Measurements from ENCODE around the gene CAPN3. TPM values are rescaled to one million over a fixed set of nuclear protein-coding genes. Genes with fewer than 3 reads are reported as not detected.

Gene CAPN3
- total and polyA plus RNA-seq, 5 donors, result 6.8 to 11.4 (median 7.6) TPM

GRCh38 chr15:42392309-42393024, 33.2 kb downstream of the CAPN3 start:
- WGBS, result 89% methylated on average over 11 of the region's 11 CpGs
- H3K4me1 ChIP-seq (ENCODE audit: control insufficient read depth, insufficient read depth, low read length), result peaks cover 3% of the 10 kb centered on the region
- no peak overlapping the region for H3K27ac ChIP-seq (ENCODE audit: low read length)
- H3K9me3 ChIP-seq (ENCODE audit: control insufficient read depth, low read length), result no peaks in the 10 kb centered on the region
- H3K27me3 ChIP-seq (ENCODE audit: control insufficient read depth, insufficient read depth), result no peaks in the 10 kb centered on the region
- ATAC-seq, result peak in 1 of 2 donors; percentile 39
- no peak for DNase-seq
- intact Hi-C loops (cut with DNase I), result no loop called here
- no peak overlapping the region for H3K4me3 ChIP-seq (ENCODE audit: low read length)

DNA sequence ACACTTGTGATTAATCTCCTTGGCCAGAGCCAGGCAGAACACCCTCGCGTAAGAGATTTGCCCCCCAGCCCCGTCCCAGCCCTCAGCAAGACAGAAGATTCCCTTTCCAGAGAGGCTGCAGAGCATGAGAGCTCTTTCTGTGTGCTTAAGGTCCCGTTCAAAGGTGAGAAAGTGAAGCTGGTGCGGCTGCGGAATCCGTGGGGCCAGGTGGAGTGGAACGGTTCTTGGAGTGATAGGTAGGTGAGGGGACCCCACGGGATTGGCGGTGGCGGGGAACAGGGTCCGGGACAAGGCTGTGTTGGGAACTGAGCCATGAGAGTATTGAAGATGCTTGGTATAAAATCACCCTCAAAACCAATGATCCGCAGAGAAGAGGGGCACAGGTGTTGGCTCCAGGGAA, 34.8 kb downstream of the CAPN3 start:
- Histone ChIP-seq H3K4me1 (ENCODE audit: control insufficient read depth, insufficient read depth, low read length) (no peaks in the 10 kb centered on the region), H3K27me3 (ENCODE audit: control insufficient read depth, insufficient read depth) (no peaks in the 10 kb centered on the region), H3K9me3 (ENCODE audit: control insufficient read depth, low read length) (no peaks in the 10 kb centered on the region), H3K4me3 (ENCODE audit: low read length) (no peak overlapping the region), H3K27ac (ENCODE audit: low read length) (no peak overlapping the region)
- intact Hi-C loops (cut with DNase I), result no loop called here
- no peak for DNase-seq
- no peak for ATAC-seq
- WGBS, result 88% methylated on average over 13 of the region's 13 CpGs

- Histone ChIP-seq H3K4me1 (ENCODE audit: control insufficient read depth, insufficient read depth, low read length) (no peaks in the 10 kb centered on the region), H3K27ac (ENCODE audit: low read length) (no peak overlapping the region), H3K4me3 (ENCODE audit: low read length) (no peak overlapping the region), H3K9me3 (ENCODE audit: control insufficient read depth, low read length) (no peaks in the 10 kb centered on the region), H3K27me3 (ENCODE audit: control insufficient read depth, insufficient read depth) (no peaks in the 10 kb centered on the region)
- no peak for ATAC-seq
- WGBS, result 74% methylated on average over 1 of the region's 1 CpG
- DNase-seq, result no peak
- intact Hi-C loops (cut with DNase I), result no loop called here
Measured at GRCh38 chr15:42395838-42396237, 36.5 kb downstream of the CAPN3 start.

DNA sequence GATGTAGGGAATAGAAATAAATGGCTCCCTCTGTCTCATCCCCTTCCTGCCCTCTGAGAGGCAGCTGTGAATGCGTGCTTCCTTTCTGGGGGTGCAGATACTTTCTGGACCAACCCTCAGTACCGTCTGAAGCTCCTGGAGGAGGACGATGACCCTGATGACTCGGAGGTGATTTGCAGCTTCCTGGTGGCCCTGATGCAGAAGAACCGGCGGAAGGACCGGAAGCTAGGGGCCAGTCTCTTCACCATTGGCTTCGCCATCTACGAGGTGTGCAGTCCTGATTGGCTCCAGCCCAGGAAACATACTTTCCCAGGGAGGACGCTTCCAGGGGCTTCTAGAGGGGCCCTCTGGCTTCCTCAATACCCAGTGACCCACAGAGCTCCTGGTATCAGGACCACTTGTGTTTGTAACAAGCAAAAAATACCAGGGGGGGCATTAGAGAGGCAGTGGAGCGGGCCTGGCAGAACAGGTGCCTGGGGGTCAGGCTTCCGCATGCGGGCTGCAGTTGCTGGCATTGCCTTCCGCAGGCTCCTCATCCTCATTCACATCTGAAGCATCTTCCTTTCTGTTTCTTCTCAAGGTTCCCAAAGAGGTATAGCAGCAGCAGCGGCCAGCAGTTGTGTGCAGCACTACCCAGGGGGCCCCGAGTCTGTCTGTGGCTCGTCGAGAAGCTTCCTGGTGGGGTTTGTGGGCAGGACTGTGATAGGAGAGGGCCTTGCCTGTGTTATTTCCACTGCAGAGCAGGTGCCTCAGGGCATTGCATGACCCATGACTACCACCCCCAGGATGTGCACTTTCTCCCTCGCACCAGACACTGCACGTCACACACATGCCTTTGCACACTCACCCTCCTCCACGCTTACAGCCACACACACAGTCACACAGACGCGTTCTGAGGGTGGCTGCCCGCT, 42.5 kb downstream of the CAPN3 start:
- Histone ChIP-seq H3K4me1 (ENCODE audit: control insufficient read depth, insufficient read depth, low read length) (no peaks in the 10 kb centered on the region), H3K27me3 (ENCODE audit: control insufficient read depth, insufficient read depth) (no peaks in the 10 kb centered on the region), H3K4me3 (ENCODE audit: low read length) (no peak overlapping the region), H3K27ac (ENCODE audit: low read length) (no peak overlapping the region), H3K9me3 (ENCODE audit: control insufficient read depth, low read length) (no peaks in the 10 kb centered on the region)
- DNase-seq, result no peak
- intact Hi-C loops (cut with DNase I), result loop anchor here in 1 of 4 donors (10.0 kb wide), 1 partner anchor 53 kb away; no protein-coding TSS in a partner anchor
- no peak for ATAC-seq
- WGBS, result 81% methylated on average over 24 of the region's 24 CpGs

GRCh38 chr15:42402455-42403205, 43.3 kb downstream of the CAPN3 start:
- no peak overlapping the region for H3K4me3 ChIP-seq (ENCODE audit: low read length)
- DNase-seq (no peak), ATAC-seq (no peak)
- H3K27me3 ChIP-seq (ENCODE audit: control insufficient read depth, insufficient read depth), result no peaks in the 10 kb centered on the region
- H3K27ac ChIP-seq (ENCODE audit: low read length), result no peak overlapping the region
- no peaks in the 10 kb centered on the region for H3K9me3 ChIP-seq (ENCODE audit: control insufficient read depth, low read length)
- H3K4me1 ChIP-seq (ENCODE audit: control insufficient read depth, insufficient read depth, low read length), result no peaks in the 10 kb centered on the region
- 88% methylated on average over 15 of the region's 15 CpGs for WGBS
- intact Hi-C loops (cut with DNase I), result loop anchor here in 1 of 4 donors (10.0 kb wide), 1 partner anchor 52 kb away; no protein-coding TSS in a partner anchor

DNA sequence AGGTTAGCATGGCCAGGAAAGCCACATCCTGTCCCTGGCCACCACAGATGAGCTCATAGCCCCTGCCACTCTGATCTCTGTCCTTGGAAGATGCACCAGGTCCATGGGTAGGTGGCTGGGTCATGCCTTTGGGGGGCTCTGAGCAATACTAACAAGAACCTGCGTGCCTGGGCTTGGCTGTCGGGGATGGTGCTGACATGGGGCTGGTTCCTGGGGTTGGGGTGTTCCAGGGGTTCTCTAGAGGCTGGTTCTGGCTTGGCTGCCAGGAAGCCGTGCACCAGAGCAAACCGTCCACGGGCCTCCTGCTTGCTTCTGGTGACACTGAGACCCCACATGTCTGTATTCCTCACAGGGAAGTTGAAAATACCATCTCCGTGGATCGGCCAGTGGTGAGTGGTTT, 44.1 kb downstream of the CAPN3 start:
- ATAC-seq, result no peak
- Histone ChIP-seq H3K27ac (ENCODE audit: low read length) (no peak overlapping the region), H3K27me3 (ENCODE audit: control insufficient read depth, insufficient read depth) (no peaks in the 10 kb centered on the region), H3K4me3 (ENCODE audit: low read length) (no peak overlapping the region), H3K4me1 (ENCODE audit: control insufficient read depth, insufficient read depth, low read length) (no peaks in the 10 kb centered on the region), H3K9me3 (ENCODE audit: control insufficient read depth, low read length) (no peaks in the 10 kb centered on the region)
- intact Hi-C loops (cut with DNase I), result loop anchor here in 1 of 4 donors (10.0 kb wide), 1 partner anchor 51 kb away; no protein-coding TSS in a partner anchor
- no peak for DNase-seq
- WGBS, result 95% methylated on average over 7 of the region's 7 CpGs

DNA sequence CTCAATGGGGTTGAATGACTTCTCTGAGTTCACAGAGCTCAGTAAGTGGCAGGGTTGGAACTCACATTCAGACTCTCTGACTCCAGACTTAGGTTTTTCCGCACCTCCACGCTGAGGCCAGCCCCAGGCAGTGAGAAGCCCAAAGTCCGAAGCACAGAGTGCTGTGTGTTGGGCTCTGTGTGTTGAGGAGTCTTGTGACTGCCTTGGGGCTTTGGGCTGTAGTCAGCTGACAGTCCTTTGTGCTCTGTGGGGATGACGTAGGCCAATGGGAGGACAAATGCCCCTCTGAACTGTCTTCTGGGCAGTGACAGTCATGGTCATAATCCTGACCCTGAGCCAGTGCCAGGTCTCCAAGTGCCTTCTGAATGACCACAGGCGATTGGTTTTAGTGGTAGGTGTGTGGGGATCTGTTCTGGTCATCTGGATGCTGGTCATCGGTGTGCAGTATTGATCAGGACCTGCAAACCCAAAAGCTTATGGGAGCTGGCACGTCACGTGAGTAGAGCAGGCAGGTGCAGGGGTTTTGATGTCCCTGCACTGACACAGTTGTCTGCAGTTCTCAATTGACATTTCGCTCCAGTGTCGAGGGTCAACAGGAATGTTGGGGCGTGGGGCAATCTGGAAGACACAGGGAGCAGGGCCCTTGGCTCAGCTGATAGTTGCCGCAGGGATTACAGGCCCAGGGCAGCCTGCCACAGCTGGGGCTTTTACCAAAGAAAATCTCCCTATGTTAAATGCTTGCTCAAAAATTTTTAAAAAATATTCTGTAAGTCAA, 45.3 kb downstream of the CAPN3 start:
- Histone ChIP-seq H3K4me1 (ENCODE audit: control insufficient read depth, insufficient read depth, low read length) (no peaks in the 10 kb centered on the region), H3K9me3 (ENCODE audit: control insufficient read depth, low read length) (no peaks in the 10 kb centered on the region), H3K27ac (ENCODE audit: low read length) (no peak overlapping the region), H3K4me3 (ENCODE audit: low read length) (no peak overlapping the region), H3K27me3 (ENCODE audit: control insufficient read depth, insufficient read depth) (no peaks in the 10 kb centered on the region)
- intact Hi-C loops (cut with DNase I), result loop anchor here in 1 of 4 donors (10.0 kb wide), 1 partner anchor 50 kb away; no protein-coding TSS in a partner anchor
- ATAC-seq (no peak), DNase-seq (no peak)
- WGBS, result 81% methylated on average over 12 of the region's 12 CpGs

- ATAC-seq (no peak), DNase-seq (no peak)
- no peaks in the 10 kb centered on the region for H3K4me1 ChIP-seq (ENCODE audit: control insufficient read depth, insufficient read depth, low read length)
- no peaks in the 10 kb centered on the region for H3K9me3 ChIP-seq (ENCODE audit: control insufficient read depth, low read length)
- no peak overlapping the region for H3K4me3 ChIP-seq (ENCODE audit: low read length)
- 62% methylated on average over 6 of the region's 6 CpGs for WGBS
- H3K27me3 ChIP-seq (ENCODE audit: control insufficient read depth, insufficient read depth), result no peaks in the 10 kb centered on the region
- no peak overlapping the region for H3K27ac ChIP-seq (ENCODE audit: low read length)
- intact Hi-C loops (cut with DNase I), result loop anchor here in 1 of 4 donors (10.0 kb wide), 1 partner anchor 49 kb away; no protein-coding TSS in a partner anchor
Measured at GRCh38 chr15:42405863-42406482, 46.7 kb downstream of the CAPN3 start.

- H3K4me1 ChIP-seq (ENCODE audit: control insufficient read depth, insufficient read depth, low read length), result no peaks in the 10 kb centered on the region
- no peak overlapping the region for H3K4me3 ChIP-seq (ENCODE audit: low read length)
- intact Hi-C loops (cut with DNase I), result loop anchor here in 1 of 4 donors (10.0 kb wide), 1 partner anchor 47 kb away; no protein-coding TSS in a partner anchor
- no peaks in the 10 kb centered on the region for H3K9me3 ChIP-seq (ENCODE audit: control insufficient read depth, low read length)
- no peak overlapping the region for H3K27ac ChIP-seq (ENCODE audit: low read length)
- WGBS, result 68% methylated on average over 4 of the region's 4 CpGs
- no peak for DNase-seq
- no peaks in the 10 kb centered on the region for H3K27me3 ChIP-seq (ENCODE audit: control insufficient read depth, insufficient read depth)
- no peak for ATAC-seq
Measured at GRCh38 chr15:42408178-42408577, 48.9 kb downstream of the CAPN3 start.

DNA sequence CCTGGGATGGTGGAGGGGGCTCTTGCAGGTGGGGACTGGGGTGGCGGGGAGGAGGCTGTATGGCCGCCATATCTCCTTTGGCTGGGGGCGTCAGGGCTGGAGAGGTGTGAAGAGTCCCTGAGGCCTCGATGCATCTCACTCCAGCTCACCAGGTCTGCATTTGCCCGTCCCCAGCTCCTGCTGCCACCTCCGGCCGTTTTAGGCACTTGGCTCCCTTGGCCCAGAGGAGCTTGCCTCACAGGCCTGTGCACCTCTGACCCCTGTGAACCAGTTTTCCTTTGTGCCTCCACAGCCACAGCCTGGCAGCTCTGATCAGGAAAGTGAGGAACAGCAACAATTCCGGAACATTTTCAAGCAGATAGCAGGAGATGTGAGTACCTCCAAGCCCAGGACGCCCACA, 49.7 kb downstream of the CAPN3 start:
- 71% methylated on average over 9 of the region's 9 CpGs for WGBS
- ATAC-seq, result peak in 1 of 2 donors; percentile 7
- no peaks in the 10 kb centered on the region for H3K27me3 ChIP-seq (ENCODE audit: control insufficient read depth, insufficient read depth)
- no peak overlapping the region for H3K27ac ChIP-seq (ENCODE audit: low read length)
- intact Hi-C loops (cut with DNase I), result loop anchor here in 1 of 4 donors (10.0 kb wide), 1 partner anchor 46 kb away; no protein-coding TSS in a partner anchor
- DNase-seq, result no peak
- no peak overlapping the region for H3K4me3 ChIP-seq (ENCODE audit: low read length)
- no peaks in the 10 kb centered on the region for H3K4me1 ChIP-seq (ENCODE audit: control insufficient read depth, insufficient read depth, low read length)
- H3K9me3 ChIP-seq (ENCODE audit: control insufficient read depth, low read length), result no peaks in the 10 kb centered on the region
